Endothelial cell of hepatic sinusoid (primary cell): ENCODE results near the gene FAM76A.
"Not testable (repeated sequence)": the region's sequence is repeated elsewhere in the genome, so short reads cannot be mapped to it uniquely, and the experiment has no call there.

Source experiments
- in situ Hi-C: cut with HindIII; loops from 2 replicates; pipeline ENCODE4 v1.10.0; 2017; ENCODE audit warnings: low sequenced_read_pairs

FAM76A gene

GRCh38 chr1:27774654-27775053 lies 48.9 kb downstream of the FAM76A start:
- in situ Hi-C loops, result no loop called here

- in situ Hi-C loops, result not testable (repeated sequence)
These were observed 49.6 kb downstream of the FAM76A start for GRCh38 chr1:27775336-27775735.

- in situ Hi-C loops, result not testable (repeated sequence)
These were observed 50.5 kb downstream of the FAM76A start for GRCh38 chr1:27776276-27776675.

- in situ Hi-C loops, result no loop called here
These were observed 52.3 kb downstream of the FAM76A start for GRCh38 chr1:27778056-27778455.

- in situ Hi-C loops, result no loop called here
These were observed 53.4 kb downstream of the FAM76A start for GRCh38 chr1:27779122-27779521.

- in situ Hi-C loops, result no loop called here
These were observed 57.2 kb downstream of the FAM76A start for GRCh38 chr1:27782950-27783349.

- in situ Hi-C loops, result no loop called here
These were observed 58.9 kb downstream of the FAM76A start for GRCh38 chr1:27784700-27785099.

- in situ Hi-C loops, result no loop called here
These were observed 60.2 kb downstream of the FAM76A start for GRCh38 chr1:27785781-27786455.

GRCh38 chr1:27787895-27788294 lies 62.1 kb downstream of the FAM76A start:
- in situ Hi-C loops, result no loop called here

GRCh38 chr1:27789540-27790041 lies 63.8 kb downstream of the FAM76A start:
- in situ Hi-C loops, result no loop called here

- in situ Hi-C loops, result not testable (repeated sequence)
These were observed 64.5 kb downstream of the FAM76A start for GRCh38 chr1:27790270-27790669.

GRCh38 chr1:27795601-27796000 lies 69.8 kb downstream of the FAM76A start:
- in situ Hi-C loops, result no loop called here

- in situ Hi-C loops, result no loop called here
These were observed 79.0 kb downstream of the FAM76A start for GRCh38 chr1:27804791-27805190.

- in situ Hi-C loops, result no loop called here
These were observed 81.0 kb downstream of the FAM76A start for GRCh38 chr1:27806758-27807157.

- in situ Hi-C loops, result no loop called here
These were observed 81.6 kb downstream of the FAM76A start for GRCh38 chr1:27807385-27807784.

GRCh38 chr1:27808131-27808530 lies 82.4 kb downstream of the FAM76A start:
- in situ Hi-C loops, result not testable (repeated sequence)

GRCh38 chr1:27809883-27810282 lies 84.1 kb downstream of the FAM76A start:
- in situ Hi-C loops, result no loop called here

- in situ Hi-C loops, result no loop called here
These were observed 86.2 kb downstream of the FAM76A start for GRCh38 chr1:27811741-27812500.
